MCF 10A (cell line): Measurements from ENCODE around the gene GPC6. TPM values are rescaled to one million over a fixed set of nuclear protein-coding genes. Genes with fewer than 3 reads are reported as not detected.

ENCODE experiments used
- BruUV-seq: library from RNA; stranded (reverse); fragments of 400-500 nt; replicated peaks from 2 replicates; lab custom pipeline; 2021; lab: Mats Ljungman, UMichigan
- CTCF ChIA-PET: fragments of 300-600 bp; sonication (Branson Sonifier 250); formaldehyde crosslinking; extraction: SDS; loops from one replicate; lab custom pipeline; 2021; ENCODE audit warnings: antibody characterized with exemption, inconsistent platforms; lab: Yijun Ruan, JAX
- POLR2A ChIA-PET: fragments of 300-600, 350-650 bp; sonication (Branson Sonifier 250); formaldehyde crosslinking; extraction: SDS; loops from one replicate; lab custom pipeline; 2020; ENCODE audit warnings: antibody characterized with exemption, inconsistent platforms; lab: Yijun Ruan, JAX
- DNase-seq: peaks from one replicate; pipeline ENCODE4 v3.0.0-alpha.2; 2018; ENCODE audit not compliant: unreplicated experiment
- H3K27ac Mint-ChIP-seq: one replicate; pipeline ENCODE4 v1.8.0; 2022; ENCODE audit warnings: mild to moderate bottlenecking, low read depth, mixed read lengths; ENCODE audit not compliant: unreplicated experiment
- H3K27me3 Mint-ChIP-seq: one replicate; pipeline ENCODE4 v1.8.0; 2022; ENCODE audit warnings: mixed read lengths; ENCODE audit not compliant: insufficient read depth, unreplicated experiment
- H3K36me3 Mint-ChIP-seq: one replicate; pipeline ENCODE4 v1.8.0; 2022; ENCODE audit warnings: mild to moderate bottlenecking, moderate library complexity, mixed read lengths; ENCODE audit not compliant: insufficient read depth, unreplicated experiment
- H3K4me1 Mint-ChIP-seq: one replicate; pipeline ENCODE4 v1.8.0; 2022; ENCODE audit warnings: mixed read lengths; ENCODE audit not compliant: insufficient read depth, unreplicated experiment
- H3K4me3 Mint-ChIP-seq: one replicate; pipeline ENCODE4 v1.8.0; 2022; ENCODE audit warnings: mild to moderate bottlenecking, moderate library complexity, mixed read lengths; ENCODE audit not compliant: unreplicated experiment
- H3K9me3 Mint-ChIP-seq: one replicate; pipeline ENCODE4 v1.8.0; 2022; ENCODE audit warnings: mixed read lengths; ENCODE audit not compliant: unreplicated experiment
- intact Hi-C: fragments of 100-400 bp; cut with micrococcal nuclease; formaldehyde crosslinking; loops from 2 replicates; pipeline ENCODE4 v1.14.1; 2022
- total RNA-seq: library from RNA; stranded (reverse); gene quantifications from 2 replicates; pipeline ENCODE4 v1.2.3, GENCODE V29; 2022
- TF ChIP-seq, protein P1 (sequence below): fragments of 200-600 bp; IDR thresholded peaks from one replicate; pipeline ENCODE4 v1.8.0; 2022; ENCODE audit warnings: antibody characterized with exemption, mild to moderate bottlenecking; ENCODE audit not compliant: unreplicated experiment

Gene GPC6
- total RNA-seq, 1 experiment from 2014 or later: 8.4 TPM

DNA sequence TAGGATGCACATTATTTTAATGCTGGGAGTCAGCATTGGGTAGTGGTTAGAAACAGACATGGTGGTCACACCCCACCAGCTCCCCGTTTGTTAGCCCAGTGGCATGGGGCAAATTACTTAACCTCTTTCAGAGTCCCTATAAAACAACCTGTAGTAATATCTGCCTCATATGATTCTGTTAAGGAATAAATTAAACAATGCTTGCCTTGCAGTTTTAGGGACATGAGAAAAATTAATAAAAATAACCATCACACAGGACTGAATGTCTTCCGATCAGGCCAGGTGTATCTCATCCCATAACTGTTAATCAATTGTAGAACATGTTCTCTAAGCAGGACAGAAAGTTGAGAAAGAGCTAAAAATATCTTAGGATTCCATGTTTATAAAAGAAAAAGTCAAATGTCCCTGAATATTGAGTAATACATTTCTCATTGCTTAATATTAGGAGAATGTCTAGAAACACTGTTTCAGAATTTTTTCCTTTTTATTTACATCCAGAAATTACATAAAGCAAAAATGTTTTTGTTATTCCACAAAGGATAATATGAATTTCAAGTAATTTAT is 196.5 kb downstream of the GPC6 start:
- CTCF ChIA-PET: interaction anchor here (0.6 kb wide), 1 partner anchor 632 kb away, joined by 5 read pairs; no protein-coding TSS in a partner anchor
- BruUV-seq: no TSS peak
- no peaks in the 10 kb centered on the region for H3K36me3 Mint-ChIP-seq
- no peak for DNase-seq
- H3K4me3 Mint-ChIP-seq: no peak overlapping the region
- POLR2A ChIA-PET: interaction anchor here (0.7 to 1.0 kb wide), 2 partner anchors 423 to 605 kb away, joined by 3 read pairs; no protein-coding TSS in a partner anchor
- no peaks in the 10 kb centered on the region for H3K4me1 Mint-ChIP-seq
- intact Hi-C loops: no loop called here
- no peak overlapping the region for H3K27ac Mint-ChIP-seq
- no peaks in the 10 kb centered on the region for H3K9me3 Mint-ChIP-seq
- no peaks in the 10 kb centered on the region for H3K27me3 Mint-ChIP-seq
- TF ChIP-seq, protein P1, sequence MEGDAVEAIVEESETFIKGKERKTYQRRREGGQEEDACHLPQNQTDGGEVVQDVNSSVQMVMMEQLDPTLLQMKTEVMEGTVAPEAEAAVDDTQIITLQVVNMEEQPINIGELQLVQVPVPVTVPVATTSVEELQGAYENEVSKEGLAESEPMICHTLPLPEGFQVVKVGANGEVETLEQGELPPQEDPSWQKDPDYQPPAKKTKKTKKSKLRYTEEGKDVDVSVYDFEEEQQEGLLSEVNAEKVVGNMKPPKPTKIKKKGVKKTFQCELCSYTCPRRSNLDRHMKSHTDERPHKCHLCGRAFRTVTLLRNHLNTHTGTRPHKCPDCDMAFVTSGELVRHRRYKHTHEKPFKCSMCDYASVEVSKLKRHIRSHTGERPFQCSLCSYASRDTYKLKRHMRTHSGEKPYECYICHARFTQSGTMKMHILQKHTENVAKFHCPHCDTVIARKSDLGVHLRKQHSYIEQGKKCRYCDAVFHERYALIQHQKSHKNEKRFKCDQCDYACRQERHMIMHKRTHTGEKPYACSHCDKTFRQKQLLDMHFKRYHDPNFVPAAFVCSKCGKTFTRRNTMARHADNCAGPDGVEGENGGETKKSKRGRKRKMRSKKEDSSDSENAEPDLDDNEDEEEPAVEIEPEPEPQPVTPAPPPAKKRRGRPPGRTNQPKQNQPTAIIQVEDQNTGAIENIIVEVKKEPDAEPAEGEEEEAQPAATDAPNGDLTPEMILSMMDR: no peak

DNA sequence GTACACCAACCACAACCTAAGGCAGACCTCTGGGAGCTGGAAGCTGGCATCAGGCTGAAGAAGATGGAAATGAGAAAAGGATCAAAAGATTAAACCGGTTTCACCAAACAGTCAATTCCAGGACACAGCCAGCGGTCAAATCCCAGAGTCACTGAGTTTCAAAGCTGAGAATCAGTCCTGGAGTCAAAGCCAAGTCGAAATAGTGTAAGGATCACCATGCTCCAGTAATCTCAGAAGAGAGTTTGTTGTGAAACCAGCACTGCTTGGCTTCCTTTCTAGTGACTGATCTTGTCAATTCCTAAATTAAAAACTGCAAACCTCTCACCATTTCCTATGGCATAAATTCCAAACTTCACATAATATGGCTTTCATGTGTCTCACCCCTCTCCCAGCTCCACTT is 198.8 kb downstream of the GPC6 start:
- H3K9me3 Mint-ChIP-seq: no peaks in the 10 kb centered on the region
- intact Hi-C loops: no loop called here
- no peak for DNase-seq
- no peaks in the 10 kb centered on the region for H3K36me3 Mint-ChIP-seq
- no peaks in the 10 kb centered on the region for H3K27me3 Mint-ChIP-seq
- H3K4me1 Mint-ChIP-seq: no peaks in the 10 kb centered on the region
- no TSS peak for BruUV-seq
- H3K4me3 Mint-ChIP-seq: no peak overlapping the region
- ChIA-PET CTCF (no interaction called here), POLR2A (no interaction called here)
- no peak overlapping the region for H3K27ac Mint-ChIP-seq
- TF ChIP-seq, protein P1: no peak

DNA sequence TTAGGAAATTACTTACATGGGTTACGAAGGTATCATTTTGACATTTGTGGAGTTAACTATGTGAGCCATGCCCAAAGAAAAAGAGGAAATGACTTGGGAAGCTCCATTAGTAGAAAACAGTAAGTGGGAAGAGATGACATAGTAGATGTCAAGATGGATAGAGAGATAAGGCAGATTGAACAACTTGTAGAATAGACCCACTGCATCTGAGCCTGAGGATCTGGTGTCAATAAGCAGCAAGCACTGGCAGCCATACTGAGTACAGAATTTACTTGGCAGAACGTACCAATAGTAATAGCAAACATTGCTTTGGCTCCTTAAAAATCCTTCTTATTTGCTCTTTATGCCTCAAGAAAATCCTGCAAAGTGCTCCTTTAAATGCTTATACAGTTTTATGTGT is 203.8 kb downstream of the GPC6 start:
- POLR2A ChIA-PET: no interaction called here
- no peak for DNase-seq
- Mint-ChIP-seq H3K4me3 (no peak overlapping the region), H3K27ac (no peak overlapping the region), H3K9me3 (no peaks in the 10 kb centered on the region), H3K36me3 (no peaks in the 10 kb centered on the region), H3K4me1 (no peaks in the 10 kb centered on the region), H3K27me3 (no peaks in the 10 kb centered on the region)
- no TSS peak for BruUV-seq
- CTCF ChIA-PET: interaction anchor here (0.6 kb wide), 1 partner anchor 533 kb away, joined by 3 read pairs; no protein-coding TSS in a partner anchor
- TF ChIP-seq, protein P1: no peak
- intact Hi-C loops: no loop called here

DNA sequence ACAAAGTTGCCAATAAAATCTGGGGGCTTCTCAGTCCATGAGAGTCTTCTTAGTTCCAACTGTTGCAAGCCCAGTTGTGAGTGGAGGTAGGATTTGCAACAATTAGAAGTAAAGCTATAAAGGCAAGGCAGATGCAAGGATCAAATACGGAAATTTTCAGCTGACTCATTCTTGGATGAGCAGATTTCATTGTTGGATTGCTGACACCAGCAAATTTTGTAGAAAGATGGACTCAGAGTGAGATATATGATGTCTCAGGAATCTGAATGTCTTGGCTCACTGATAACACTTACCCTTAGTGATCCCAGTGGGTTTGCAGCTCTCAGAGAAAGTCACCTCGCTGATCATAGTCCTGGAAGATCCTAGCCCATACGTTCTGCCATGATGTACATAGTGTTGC is 209.0 kb downstream of the GPC6 start:
- CTCF ChIA-PET: interaction anchor here (0.6 to 1.7 kb wide), 3 partner anchors 11 to 101 kb away, joined by 3 to 4 read pairs (median 3); no protein-coding TSS in a partner anchor
- no peaks in the 10 kb centered on the region for H3K36me3 Mint-ChIP-seq
- intact Hi-C loops: no loop called here
- no peak overlapping the region for H3K27ac Mint-ChIP-seq
- no peaks in the 10 kb centered on the region for H3K27me3 Mint-ChIP-seq
- H3K4me1 Mint-ChIP-seq: no peaks in the 10 kb centered on the region
- TF ChIP-seq, protein P1: no peak
- no peak overlapping the region for H3K4me3 Mint-ChIP-seq
- peaks cover 8% of the 10 kb centered on the region for H3K9me3 Mint-ChIP-seq
- DNase-seq: no peak
- no TSS peak for BruUV-seq
- POLR2A ChIA-PET: no interaction called here
